Medulla oblongata (tissue), 1 donor: ENCODE results near the gene KDM4C.
"Not testable (repeated sequence)": the region's sequence is repeated elsewhere in the genome, so short reads cannot be mapped to it uniquely, and the experiment has no call there.

ENCODE experiments used
- DNase-seq: peaks from one replicate; pipeline ENCODE4 v3.0.0-alpha.2; 2015; ENCODE audit errors: extremely low spot score

Gene KDM4C

GRCh38 chr9:6931913-6932312 is 174.1 kb downstream of the KDM4C start:
- no peak for DNase-seq

- DNase-seq: no peak
These were observed 178.3 kb downstream of the KDM4C start for GRCh38 chr9:6936103-6936502.

GRCh38 chr9:6937209-6937608 is 179.4 kb downstream of the KDM4C start:
- no peak for DNase-seq

- DNase-seq: peak; percentile 34
These were observed 180.7 kb downstream of the KDM4C start for GRCh38 chr9:6938447-6938846.

GRCh38 chr9:6938873-6939272 is 181.1 kb downstream of the KDM4C start:
- no peak for DNase-seq

- no peak for DNase-seq
These were observed 183.7 kb downstream of the KDM4C start for GRCh38 chr9:6941501-6941900.

GRCh38 chr9:6942406-6942805 is 184.6 kb downstream of the KDM4C start:
- DNase-seq: no peak

- DNase-seq: no peak
These were observed 185.5 kb downstream of the KDM4C start for GRCh38 chr9:6943293-6943692.

GRCh38 chr9:6944093-6944551 is 186.3 kb downstream of the KDM4C start:
- DNase-seq: no peak

- no peak for DNase-seq
These were observed 187.1 kb downstream of the KDM4C start for GRCh38 chr9:6944896-6945295.

- no peak for DNase-seq
These were observed 188.0 kb downstream of the KDM4C start for GRCh38 chr9:6945816-6946215.

- no peak for DNase-seq
These were observed 188.9 kb downstream of the KDM4C start for GRCh38 chr9:6946583-6947166.

GRCh38 chr9:6948921-6949320 is 191.1 kb downstream of the KDM4C start:
- not testable (repeated sequence) for DNase-seq

GRCh38 chr9:6955251-6955921 is 197.6 kb downstream of the KDM4C start:
- DNase-seq: peak; percentile 74

GRCh38 chr9:6956879-6957278 is 199.1 kb downstream of the KDM4C start:
- DNase-seq: no peak

GRCh38 chr9:6959270-6960000 is 201.7 kb downstream of the KDM4C start:
- DNase-seq: no peak

GRCh38 chr9:6960777-6961176 is 203.0 kb downstream of the KDM4C start:
- no peak for DNase-seq

- DNase-seq: no peak
These were observed 204.2 kb downstream of the KDM4C start for GRCh38 chr9:6961845-6962522.

GRCh38 chr9:6965566-6965965 is 207.8 kb downstream of the KDM4C start:
- DNase-seq: no peak

GRCh38 chr9:6968271-6968670 is 210.5 kb downstream of the KDM4C start:
- DNase-seq: no peak

- no peak for DNase-seq
These were observed 212.0 kb downstream of the KDM4C start for GRCh38 chr9:6969805-6970204.

GRCh38 chr9:6973089-6973488 is 215.3 kb downstream of the KDM4C start:
- DNase-seq: no peak
